Stomach (tissue), 9 donors: ENCODE results near the gene TP73. TPM values are rescaled to one million over a fixed set of nuclear protein-coding genes. Genes with fewer than 3 reads are reported as not detected.

Experiments used
- DNase-seq, 2 donors: peaks; one replicate each; pipeline versions ENCODE4 v3.0.0 to v3.0.0-alpha.2; 2013 to 2019
- H3K27ac ChIP-seq, 5 donors: fragments of 200-600 bp in 4 of 5; sonication (generic) in 4 of 5; one replicate each; pipeline ENCODE4 v1.5.1; 2013 to 2019; ENCODE audit warnings: mild to moderate bottlenecking in 1 of 5, moderate library complexity in 1 of 5
- H3K27me3 ChIP-seq, 3 donors: fragments of 200-600 bp; sonication (generic); one replicate each; pipeline ENCODE4 v1.5.1; 2017 to 2019; ENCODE audit warnings: mixed run types in 1 of 3
- H3K36me3 ChIP-seq, 4 donors: fragments of 200-600 bp; sonication (generic); 1 replicate in 3 of 4; 2 replicates in 1 of 4; pipeline ENCODE4 v1.5.1; 2016 to 2019
- H3K4me1 ChIP-seq, 4 donors: fragments of 200-600 bp; sonication (generic); one replicate each; pipeline ENCODE4 v1.5.1; 2016 to 2019
- H3K4me3 ChIP-seq, 4 donors: fragments of 200-600 bp; sonication (generic) in 3 of 4; one replicate each; pipeline ENCODE4 v1.5.1; 2016 to 2019; ENCODE audit warnings: mild to moderate bottlenecking in 1 of 4
- H3K9me3 ChIP-seq, 4 donors: fragments of 200-600 bp; sonication (generic); one replicate each; pipeline ENCODE4 v1.5.1; 2016 to 2019
- EP300 ChIP-seq: sonication (generic); formaldehyde crosslinking; IDR thresholded peaks from one replicate; pipeline ENCODE4 v1.6.1; 2017; ENCODE audit warnings: antibody characterized with exemption
- POLR2A ChIP-seq, 4 donors: fragments of 450-650 bp; IDR thresholded peaks; one replicate each; pipeline ENCODE4 v1.6.1; 2016; ENCODE audit warnings: antibody characterized with exemption in 4 of 4, control low read depth in 2 of 4, mild to moderate bottlenecking in 1 of 4, moderate library complexity in 1 of 4
- POLR2AphosphoS5 ChIP-seq, 3 donors: sonication (generic); formaldehyde crosslinking; IDR thresholded peaks; one replicate each; pipeline ENCODE4 v1.6.1; 2016; ENCODE audit warnings: antibody characterized with exemption in 3 of 3
- WGBS, 5 donors: extraction: QIAGEN DNeasy Blood & Tissue Kit in 3 of 5; methylation state at CpG; one replicate each; pipeline versions ENCODE4 v1.1.5 to v1.1.7; 2013 to 2018; 5-methylcytosine and 5-hydroxymethylcytosine counted together
- intact Hi-C: fragments of 100-400 bp; cut with DNase I; formaldehyde crosslinking; loops from one replicate; pipeline ENCODE4 v1.15.1; 2023; ENCODE audit warnings: low total_unique reads
- polyA plus RNA-seq, 3 donors: library from polyadenylated mRNA; stranded (reverse); fragments of 200-250 nt; gene quantifications; one replicate each; pipeline ENCODE4 v1.2.3, GENCODE V29; 2013
- total RNA-seq, 5 donors: library from RNA; depleted of rRNA; stranded (reverse); fragments of >200 nt; gene quantifications; one replicate each; pipeline versions ENCODE4 v1.1.0 to v1.2.3, GENCODE V29; 2014 to 2016
- TF ChIP-seq, protein P1 (sequence below), 7 experiments: fragments of 450-650 bp in 4 of 7; fragments of 200-600 bp in 3 of 7; sonication (generic) in 3 of 7; IDR thresholded peaks; one replicate each; pipeline ENCODE4 v1.5.1; 2016 to 2019; ENCODE audit warnings: antibody characterized with exemption in 7 of 7, control low read depth in 2 of 7, mild to moderate bottlenecking in 1 of 7
- donor health status: healthy with polysubstance abuse.
- donor health status: Bipolar disorder and iron deficiency.
- donor health status: healthy.

TP73 gene
- total and polyA plus RNA-seq, 8 donors: 0.25 to 9.8 (median 1.4) TPM; not detected in 4

DNA sequence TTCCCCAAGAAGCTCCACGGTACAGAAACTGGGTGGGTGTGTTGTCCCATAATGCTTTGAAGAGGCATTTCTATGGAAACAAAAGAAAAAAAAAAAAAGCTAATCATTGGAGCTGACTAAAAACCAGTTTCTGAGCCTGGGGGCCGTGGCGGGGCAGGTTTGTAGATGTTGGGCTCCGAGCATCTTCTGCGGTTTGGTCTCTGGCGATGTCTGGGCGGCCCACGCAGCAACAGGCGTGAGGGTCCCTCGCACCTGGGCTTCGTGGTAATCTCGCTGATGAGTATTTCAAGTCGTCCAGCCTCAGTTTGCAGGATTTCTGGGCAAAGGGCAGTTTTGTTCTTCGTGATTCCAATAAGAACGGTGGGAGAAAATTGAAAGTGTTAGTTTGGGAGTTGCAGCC lies 6.8 kb downstream of the TP73 start:
- no peak for DNase-seq
- no peak overlapping the region for H3K4me3 ChIP-seq
- no peaks in the 10 kb centered on the region for H3K36me3 ChIP-seq
- no peak overlapping the region for H3K27ac ChIP-seq
- H3K27me3 ChIP-seq: peaks cover 0 to 68% (median 13%) of the 10 kb centered on the region in 3 donors
- no peak for TF ChIP-seq EP300
- TF ChIP-seq, protein P1, sequence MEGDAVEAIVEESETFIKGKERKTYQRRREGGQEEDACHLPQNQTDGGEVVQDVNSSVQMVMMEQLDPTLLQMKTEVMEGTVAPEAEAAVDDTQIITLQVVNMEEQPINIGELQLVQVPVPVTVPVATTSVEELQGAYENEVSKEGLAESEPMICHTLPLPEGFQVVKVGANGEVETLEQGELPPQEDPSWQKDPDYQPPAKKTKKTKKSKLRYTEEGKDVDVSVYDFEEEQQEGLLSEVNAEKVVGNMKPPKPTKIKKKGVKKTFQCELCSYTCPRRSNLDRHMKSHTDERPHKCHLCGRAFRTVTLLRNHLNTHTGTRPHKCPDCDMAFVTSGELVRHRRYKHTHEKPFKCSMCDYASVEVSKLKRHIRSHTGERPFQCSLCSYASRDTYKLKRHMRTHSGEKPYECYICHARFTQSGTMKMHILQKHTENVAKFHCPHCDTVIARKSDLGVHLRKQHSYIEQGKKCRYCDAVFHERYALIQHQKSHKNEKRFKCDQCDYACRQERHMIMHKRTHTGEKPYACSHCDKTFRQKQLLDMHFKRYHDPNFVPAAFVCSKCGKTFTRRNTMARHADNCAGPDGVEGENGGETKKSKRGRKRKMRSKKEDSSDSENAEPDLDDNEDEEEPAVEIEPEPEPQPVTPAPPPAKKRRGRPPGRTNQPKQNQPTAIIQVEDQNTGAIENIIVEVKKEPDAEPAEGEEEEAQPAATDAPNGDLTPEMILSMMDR (IDR thresholded peaks at IDR 0.05): no peak
- TF ChIP-seq POLR2A (IDR thresholded peaks at IDR 0.05): no peak
- 77 to 88% (median 82%) methylated on average over 15 of the region's 15 CpGs for WGBS, 5 donors
- no peaks in the 10 kb centered on the region for H3K4me1 ChIP-seq
- intact Hi-C loops: no loop called here
- no peaks in the 10 kb centered on the region for H3K9me3 ChIP-seq

DNA sequence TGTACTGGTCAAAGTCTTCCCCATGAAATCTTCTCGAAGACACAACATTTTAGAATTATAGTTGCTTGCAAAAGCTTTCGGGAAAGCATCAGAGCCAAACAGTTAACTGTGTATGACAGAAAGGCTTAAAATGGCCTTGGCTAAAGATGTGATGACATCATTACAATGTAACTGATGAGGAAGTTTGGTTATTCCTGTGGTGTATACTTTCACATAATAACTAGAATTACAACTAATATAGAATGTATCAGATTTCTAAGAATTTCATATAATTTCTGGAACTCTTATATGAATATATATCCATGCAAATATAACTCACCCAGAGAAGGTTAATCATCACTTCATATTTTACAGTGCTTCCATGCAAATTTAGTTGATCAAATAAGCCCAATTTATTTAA lies 8.4 kb downstream of the TP73 start:
- Histone ChIP-seq H3K27me3 (peaks cover 0 to 57% (median 3%) of the 10 kb centered on the region in 3 donors), H3K27ac (no peak overlapping the region), H3K36me3 (no peaks in the 10 kb centered on the region), H3K4me1 (no peaks in the 10 kb centered on the region), H3K4me3 (no peak overlapping the region), H3K9me3 (no peaks in the 10 kb centered on the region)
- no peak for DNase-seq
- TF ChIP-seq POLR2A (IDR thresholded peaks at IDR 0.05): no peak
- intact Hi-C loops: no loop called here
- 67 to 85% (median 78%) methylated on average over 2 of the region's 2 CpGs for WGBS, 5 donors

DNA sequence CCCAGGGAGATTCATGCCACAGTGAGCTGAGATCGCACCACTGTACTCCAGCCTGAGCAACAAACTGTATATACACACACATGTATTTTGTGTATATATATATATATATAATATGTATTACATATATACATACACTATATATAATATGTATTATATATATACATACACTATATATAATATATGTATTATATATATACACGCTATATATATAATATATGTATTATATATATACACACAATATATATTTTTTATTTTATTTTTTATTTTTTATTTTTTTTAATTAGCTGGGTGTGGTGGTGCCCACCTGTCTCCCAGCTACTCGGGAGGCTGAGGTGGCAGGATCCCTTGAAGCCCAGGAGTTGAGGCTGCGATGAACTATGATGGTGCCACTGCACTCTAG lies 9.3 kb downstream of the TP73 start:
- intact Hi-C loops: no loop called here
- Histone ChIP-seq H3K4me3 (no peak overlapping the region), H3K27ac (no peak overlapping the region), H3K27me3 (peaks cover 0 to 48% (median 3%) of the 10 kb centered on the region in 3 donors), H3K36me3 (no peaks in the 10 kb centered on the region), H3K4me1 (no peaks in the 10 kb centered on the region), H3K9me3 (no peaks in the 10 kb centered on the region)
- DNase-seq: no peak
- WGBS, 5 donors: 93 to 98% (median 95%) methylated on average over 4 of the region's 4 CpGs
- no peak for TF ChIP-seq POLR2A (IDR thresholded peaks at IDR 0.05)
- TF ChIP-seq, protein P1 (IDR thresholded peaks at IDR 0.05): no peak
- TF ChIP-seq POLR2AphosphoS5 (IDR thresholded peaks at IDR 0.05): no peak
- no peak for TF ChIP-seq EP300

DNA sequence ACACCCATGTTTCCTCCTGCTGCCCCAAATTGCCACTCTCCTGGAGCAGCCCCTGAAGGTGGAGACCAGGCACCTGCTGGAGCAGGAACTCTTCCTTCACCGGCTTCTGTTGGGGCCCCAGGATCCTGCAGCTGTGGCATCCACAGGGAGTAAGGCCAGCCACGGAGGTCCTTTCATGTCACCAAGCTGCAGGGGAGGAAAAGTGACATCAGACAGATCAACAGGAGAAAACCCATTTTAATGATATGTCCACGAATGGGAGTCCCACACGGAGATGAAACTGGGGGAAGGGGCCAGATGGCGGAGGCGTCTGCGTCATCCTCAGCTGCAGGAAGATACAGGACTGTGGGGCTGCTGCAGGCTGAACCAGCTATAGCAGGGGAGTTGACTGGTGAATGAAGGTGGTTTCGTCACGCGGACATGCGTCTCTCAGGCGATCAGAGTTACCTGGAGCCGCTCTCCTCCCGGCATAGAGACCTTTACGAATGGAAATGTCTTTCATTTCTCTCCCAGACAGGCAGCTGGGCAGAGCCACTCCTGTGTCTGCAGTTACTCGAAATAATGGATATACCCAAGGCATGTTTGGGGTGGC lies 9.9 kb downstream of the TP73 start:
- Histone ChIP-seq H3K4me3 (no peak overlapping the region), H3K36me3 (no peaks in the 10 kb centered on the region), H3K4me1 (no peaks in the 10 kb centered on the region), H3K9me3 (no peaks in the 10 kb centered on the region), H3K27ac (no peak overlapping the region), H3K27me3 (peaks cover 0 to 42% (median 3%) of the 10 kb centered on the region in 3 donors)
- TF ChIP-seq, protein P1 (IDR thresholded peaks at IDR 0.05): no peak
- 86 to 93% (median 88%) methylated on average over 13 to 16 of the region's 16 CpGs for WGBS, 5 donors
- no peak for DNase-seq
- intact Hi-C loops: no loop called here

DNA sequence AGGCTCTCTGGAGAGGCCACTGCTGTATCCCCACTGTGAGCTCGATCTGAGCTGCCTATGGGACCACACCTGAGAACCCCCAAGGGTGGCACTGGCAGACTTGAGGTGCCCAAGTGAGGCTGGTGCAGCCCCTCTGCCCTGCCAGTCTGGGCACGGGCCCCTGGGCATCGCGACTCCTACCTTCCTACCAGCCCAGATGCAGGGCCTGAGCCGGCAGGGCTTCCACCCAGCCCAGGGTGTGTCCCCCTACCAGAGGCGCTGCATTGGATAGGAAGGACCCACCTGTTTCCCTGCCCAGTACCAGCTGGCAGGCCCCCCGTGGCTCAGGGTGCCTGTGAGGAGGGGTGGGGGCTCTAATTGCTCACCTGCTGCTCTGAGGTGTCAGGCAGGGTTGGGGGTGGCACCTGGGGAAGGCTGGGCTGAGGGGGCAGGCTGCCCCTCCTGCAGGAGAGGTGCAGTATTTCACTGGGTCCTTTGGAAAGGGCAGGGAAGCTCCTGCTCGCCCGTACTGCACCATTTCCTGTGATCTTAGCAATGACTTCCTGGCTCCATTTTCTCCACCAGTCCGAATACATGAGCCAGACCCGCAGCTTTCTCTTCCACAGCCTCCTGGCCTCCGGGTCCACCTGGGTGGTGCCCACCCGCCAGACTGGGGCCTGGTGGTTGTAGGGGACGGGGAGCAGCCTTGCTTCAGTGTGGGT lies 11.8 kb downstream of the TP73 start:
- Histone ChIP-seq H3K4me1 (peaks cover 3 to 12% (median 11%) of the 10 kb centered on the region in 4 donors), H3K4me3 (no peak overlapping the region), H3K27ac (no peak overlapping the region), H3K27me3 (peaks cover 0 to 36% (median 0%) of the 10 kb centered on the region in 3 donors), H3K9me3 (no peaks in the 10 kb centered on the region), H3K36me3 (no peaks in the 10 kb centered on the region)
- no peak for TF ChIP-seq POLR2A (IDR thresholded peaks at IDR 0.05)
- no peak for TF ChIP-seq POLR2AphosphoS5 (IDR thresholded peaks at IDR 0.05)
- WGBS, 5 donors: 70 to 88% (median 79%) methylated on average over 5 to 14 of the region's 14 CpGs
- DNase-seq: no peak
- intact Hi-C loops: no loop called here
